HEK293 (cell line): ENCODE results near the gene USP32.

Experiments used
- BCL11B ChIP-seq: fragments of 450-650 bp; formaldehyde crosslinking; IDR thresholded peaks from 2 replicates; pipeline ENCODE4 v1.5.1; 2016; ENCODE audit warnings: low read depth, missing biosample characterization, missing genetic modification characterization
- GLIS2 ChIP-seq: fragments of 450-650 bp; formaldehyde crosslinking; IDR thresholded peaks from 2 replicates; pipeline ENCODE4 v1.5.1; 2016; ENCODE audit warnings: missing biosample characterization, missing genetic modification characterization
- KLF7 ChIP-seq: fragments of 450-650 bp; formaldehyde crosslinking; IDR thresholded peaks from 2 replicates; pipeline ENCODE4 v1.5.1; 2016; ENCODE audit warnings: missing biosample characterization, missing genetic modification characterization, borderline replicate concordance
- OSR2 ChIP-seq: fragments of 450-650 bp; formaldehyde crosslinking; IDR thresholded peaks from 2 replicates; pipeline ENCODE4 v1.5.1; 2016; ENCODE audit warnings: missing biosample characterization, missing genetic modification characterization
- PRDM2 ChIP-seq: fragments of 450-650 bp; formaldehyde crosslinking; IDR thresholded peaks from 2 replicates; pipeline ENCODE4 v1.5.1; 2016; ENCODE audit warnings: missing biosample characterization, missing genetic modification characterization, borderline replicate concordance
- PRDM6 ChIP-seq: fragments of 450-650 bp; formaldehyde crosslinking; IDR thresholded peaks from 2 replicates; pipeline ENCODE4 v1.5.1; 2017; ENCODE audit warnings: missing biosample characterization, missing genetic modification characterization
- REST ChIP-seq: fragments of 450-650 bp; formaldehyde crosslinking; IDR thresholded peaks from 2 replicates; pipeline ENCODE4 v1.5.1; 2016; ENCODE audit warnings: missing biosample characterization, missing genetic modification characterization
- SP7 ChIP-seq: fragments of 450-650 bp; formaldehyde crosslinking; IDR thresholded peaks from 2 replicates; pipeline ENCODE4 v1.5.1; 2016; ENCODE audit warnings: missing biosample characterization, missing genetic modification characterization
- ZBTB48 ChIP-seq: fragments of 450-650 bp; formaldehyde crosslinking; IDR thresholded peaks from 2 replicates; pipeline ENCODE4 v1.5.1; 2016; ENCODE audit warnings: missing biosample characterization, missing genetic modification characterization
- ZNF112 ChIP-seq: fragments of 450-650 bp; formaldehyde crosslinking; IDR thresholded peaks from 2 replicates; pipeline ENCODE4 v1.5.0; 2017; ENCODE audit warnings: missing biosample characterization, missing genetic modification characterization
- ZNF18 ChIP-seq: fragments of 450-650 bp; formaldehyde crosslinking; IDR thresholded peaks from 2 replicates; pipeline ENCODE4 v1.5.1; 2016; ENCODE audit warnings: missing biosample characterization, missing genetic modification characterization
- ZNF2 ChIP-seq: fragments of 450-650 bp; formaldehyde crosslinking; IDR thresholded peaks from 2 replicates; pipeline ENCODE4 v1.5.1; 2016; ENCODE audit warnings: missing biosample characterization, missing genetic modification characterization
- ZNF335 ChIP-seq: fragments of 450-650 bp; formaldehyde crosslinking; conservative IDR thresholded peaks from 2 replicates; pipeline ENCODE4 v1.5.1; 2016; ENCODE audit warnings: missing biosample characterization, missing genetic modification characterization
- ZNF433 ChIP-seq: fragments of 450-650 bp; formaldehyde crosslinking; IDR thresholded peaks from 2 replicates; pipeline ENCODE4 v1.5.1; 2016; ENCODE audit warnings: missing biosample characterization, missing genetic modification characterization, low read depth
- ZNF48 ChIP-seq: fragments of 450-650 bp; formaldehyde crosslinking; IDR thresholded peaks from 2 replicates; pipeline ENCODE4 v1.5.1; 2016; ENCODE audit warnings: missing biosample characterization, missing genetic modification characterization
- ZNF501 ChIP-seq: fragments of 450-650 bp; formaldehyde crosslinking; IDR thresholded peaks from 2 replicates; pipeline ENCODE4 v1.5.1; 2016; ENCODE audit warnings: missing biosample characterization, missing genetic modification characterization
- ZNF530 ChIP-seq: fragments of 450-650 bp; formaldehyde crosslinking; IDR thresholded peaks from 2 replicates; pipeline ENCODE4 v1.5.1; 2016; ENCODE audit warnings: low read depth, missing biosample characterization, missing genetic modification characterization
- ZNF555 ChIP-seq: fragments of 450-650 bp; formaldehyde crosslinking; conservative IDR thresholded peaks from 2 replicates; pipeline ENCODE4 v1.5.1; 2017; ENCODE audit warnings: missing biosample characterization, mild to moderate bottlenecking, missing genetic modification characterization, inconsistent platforms
- ZNF585B ChIP-seq: fragments of 450-650 bp; formaldehyde crosslinking; IDR thresholded peaks from 2 replicates; pipeline ENCODE4 v1.5.1; 2016; ENCODE audit warnings: missing biosample characterization, missing genetic modification characterization
- TF ChIP-seq, protein P1 (sequence below): fragments of 450-650 bp; formaldehyde crosslinking; optimal IDR thresholded peaks from 2 replicates; pipeline ENCODE3; 2016; ENCODE audit warnings: missing biosample characterization, mild to moderate bottlenecking, missing genetic modification characterization
- TF ChIP-seq, protein P2 (sequence below): fragments of 450-650 bp; formaldehyde crosslinking; IDR thresholded peaks from 2 replicates; pipeline ENCODE4; 2016; ENCODE audit warnings: missing biosample characterization, missing genetic modification characterization
- TF ChIP-seq, protein P3 (sequence below): fragments of 450-650 bp; formaldehyde crosslinking; IDR thresholded peaks from 2 replicates; pipeline ENCODE4 v1.5.1; 2017; ENCODE audit warnings: missing biosample characterization, mild to moderate bottlenecking, missing genetic modification characterization, moderate library complexity

The USP32 gene

GRCh38 chr17:60392042-60392844 is at the start of gene USP32 (continued):
- TF ChIP-seq ZNF555 (tag by site-specific recombination) = no peak
- peak; percentile 99 for TF ChIP-seq BCL11B (tag by site-specific recombination)
- TF ChIP-seq, protein P1, sequence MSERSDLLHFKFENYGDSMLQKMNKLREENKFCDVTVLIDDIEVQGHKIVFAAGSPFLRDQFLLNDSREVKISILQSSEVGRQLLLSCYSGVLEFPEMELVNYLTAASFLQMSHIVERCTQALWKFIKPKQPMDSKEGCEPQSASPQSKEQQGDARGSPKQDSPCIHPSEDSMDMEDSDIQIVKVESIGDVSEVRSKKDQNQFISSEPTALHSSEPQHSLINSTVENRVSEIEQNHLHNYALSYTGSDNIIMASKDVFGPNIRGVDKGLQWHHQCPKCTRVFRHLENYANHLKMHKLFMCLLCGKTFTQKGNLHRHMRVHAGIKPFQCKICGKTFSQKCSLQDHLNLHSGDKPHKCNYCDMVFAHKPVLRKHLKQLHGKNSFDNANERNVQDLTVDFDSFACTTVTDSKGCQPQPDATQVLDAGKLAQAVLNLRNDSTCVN (tag by site-specific recombination) = peak; percentile 94
- peak; percentile 97 for TF ChIP-seq GLIS2
- TF ChIP-seq PRDM2 (tag by site-specific recombination) = no peak
- peak; percentile 96 for TF ChIP-seq KLF7 (tag by site-specific recombination)
- TF ChIP-seq, protein P2, sequence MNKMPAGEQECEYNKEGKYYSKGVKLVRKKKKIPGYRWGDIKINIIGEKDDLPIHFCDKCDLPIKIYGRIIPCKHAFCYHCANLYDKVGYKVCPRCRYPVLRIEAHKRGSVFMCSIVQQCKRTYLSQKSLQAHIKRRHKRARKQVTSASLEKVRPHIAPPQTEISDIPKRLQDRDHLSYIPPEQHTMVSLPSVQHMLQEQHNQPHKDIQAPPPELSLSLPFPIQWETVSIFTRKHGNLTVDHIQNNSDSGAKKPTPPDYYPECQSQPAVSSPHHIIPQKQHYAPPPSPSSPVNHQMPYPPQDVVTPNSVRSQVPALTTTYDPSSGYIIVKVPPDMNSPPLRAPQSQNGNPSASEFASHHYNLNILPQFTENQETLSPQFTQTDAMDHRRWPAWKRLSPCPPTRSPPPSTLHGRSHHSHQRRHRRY (tag by site-specific recombination) = no peak
- TF ChIP-seq ZNF2 (tag by site-specific recombination) = peak; percentile 37; the same call in 1 of the 2 replicates
- no peak for TF ChIP-seq ZNF530
- TF ChIP-seq ZNF585B = no peak
- TF ChIP-seq ZNF335 (tag by site-specific recombination) = peak; percentile 8
- peak; percentile 37; the same call in 1 of the 2 replicates for TF ChIP-seq ZNF18 (tag by site-specific recombination)
- TF ChIP-seq, protein P3, sequence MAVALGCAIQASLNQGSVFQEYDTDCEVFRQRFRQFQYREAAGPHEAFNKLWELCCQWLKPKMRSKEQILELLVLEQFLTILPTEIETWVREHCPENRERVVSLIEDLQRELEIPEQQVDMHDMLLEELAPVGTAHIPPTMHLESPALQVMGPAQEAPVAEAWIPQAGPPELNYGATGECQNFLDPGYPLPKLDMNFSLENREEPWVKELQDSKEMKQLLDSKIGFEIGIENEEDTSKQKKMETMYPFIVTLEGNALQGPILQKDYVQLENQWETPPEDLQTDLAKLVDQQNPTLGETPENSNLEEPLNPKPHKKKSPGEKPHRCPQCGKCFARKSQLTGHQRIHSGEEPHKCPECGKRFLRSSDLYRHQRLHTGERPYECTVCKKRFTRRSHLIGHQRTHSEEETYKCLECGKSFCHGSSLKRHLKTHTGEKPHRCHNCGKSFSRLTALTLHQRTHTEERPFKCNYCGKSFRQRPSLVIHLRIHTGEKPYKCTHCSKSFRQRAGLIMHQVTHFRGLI (tag by site-specific recombination) = no peak
- no peak for TF ChIP-seq ZNF501 (tag by site-specific recombination)
- peak; percentile 87 for TF ChIP-seq OSR2 (tag by site-specific recombination)
- TF ChIP-seq ZNF433 (tag by site-specific recombination) = no peak
- peak; percentile 92 for TF ChIP-seq ZBTB48 (tag by site-specific recombination)
- TF ChIP-seq SP7 = peak; percentile 88
- no peak for TF ChIP-seq PRDM6
- no peak for TF ChIP-seq REST
- TF ChIP-seq ZNF112 = no peak
- no peak for TF ChIP-seq ZNF48
